Islet precursor cell (in vitro differentiated cells): ENCODE results near the gene NACA2.
"Not testable (repeated sequence)": the region's sequence is repeated elsewhere in the genome, so short reads cannot be mapped to it uniquely, and the experiment has no call there.

Source experiments
- DNase-seq: peaks from one replicate; pipeline ENCODE4 v3.0.0-alpha.2; 2018

NACA2 gene

GRCh38 chr17:61591018-61591417 lies at the start of gene NACA2:
NACA2 (minus strand) TSS chr17:61591219; CDS start chr17:61591180, 39 bp downstream.
- no peak for DNase-seq

GRCh38 chr17:61639818-61640217 lies 48.8 kb upstream of the NACA2 start:
- DNase-seq, result no peak

GRCh38 chr17:61638087-61638486 lies 47.1 kb upstream of the NACA2 start:
- DNase-seq, result no peak

- DNase-seq, result peak; percentile 69
Measured at GRCh38 chr17:61635913-61636432, 45.0 kb upstream of the NACA2 start.

- DNase-seq, result no peak
Measured at GRCh38 chr17:61634942-61635538, 44.0 kb upstream of the NACA2 start.

- DNase-seq, result no peak
Measured at GRCh38 chr17:61634011-61634539, 43.1 kb upstream of the NACA2 start.

GRCh38 chr17:61632826-61633225 lies 41.8 kb upstream of the NACA2 start:
- no peak for DNase-seq

- DNase-seq, result no peak
Measured at GRCh38 chr17:61631800-61632199, 40.8 kb upstream of the NACA2 start.

- not testable (repeated sequence) for DNase-seq
Measured at GRCh38 chr17:61628158-61628557, 37.1 kb upstream of the NACA2 start.

- no peak for DNase-seq
Measured at GRCh38 chr17:61627658-61628057, 36.6 kb upstream of the NACA2 start.

- DNase-seq, result no peak
Measured at GRCh38 chr17:61627125-61627524, 36.1 kb upstream of the NACA2 start.

GRCh38 chr17:61625564-61625963 lies 34.5 kb upstream of the NACA2 start:
- no peak for DNase-seq

GRCh38 chr17:61624951-61625350 lies 33.9 kb upstream of the NACA2 start:
- DNase-seq, result no peak

GRCh38 chr17:61621317-61621716 lies 30.3 kb upstream of the NACA2 start:
- no peak for DNase-seq

- no peak for DNase-seq
Measured at GRCh38 chr17:61619953-61620352, 28.9 kb upstream of the NACA2 start.

- no peak for DNase-seq
Measured at GRCh38 chr17:61619493-61619892, 28.5 kb upstream of the NACA2 start.

GRCh38 chr17:61618950-61619349 lies 27.9 kb upstream of the NACA2 start:
- no peak for DNase-seq

- no peak for DNase-seq
Measured at GRCh38 chr17:61617330-61617729, 26.3 kb upstream of the NACA2 start.

GRCh38 chr17:61616783-61617182 lies 25.8 kb upstream of the NACA2 start:
- no peak for DNase-seq

GRCh38 chr17:61614219-61614618 lies 23.2 kb upstream of the NACA2 start:
- no peak for DNase-seq

- DNase-seq, result no peak
Measured at GRCh38 chr17:61611323-61611722, 20.3 kb upstream of the NACA2 start.

GRCh38 chr17:61605692-61606091 lies 14.7 kb upstream of the NACA2 start:
- DNase-seq, result no peak

- no peak for DNase-seq
Measured at GRCh38 chr17:61601297-61601696, 10.3 kb upstream of the NACA2 start.

- DNase-seq, result no peak
Measured at GRCh38 chr17:61600621-61601020, 9.6 kb upstream of the NACA2 start.

GRCh38 chr17:61599608-61600007 lies 8.6 kb upstream of the NACA2 start:
- DNase-seq, result no peak
